Measurements from ENCODE around the gene CCDC171. TPM values are rescaled to one million over a fixed set of nuclear protein-coding genes. Genes with fewer than 3 reads are reported as not detected.

CCDC171 gene
- total RNA-seq, result 1.4 and 2.1 TPM in 2 replicates

DNA sequence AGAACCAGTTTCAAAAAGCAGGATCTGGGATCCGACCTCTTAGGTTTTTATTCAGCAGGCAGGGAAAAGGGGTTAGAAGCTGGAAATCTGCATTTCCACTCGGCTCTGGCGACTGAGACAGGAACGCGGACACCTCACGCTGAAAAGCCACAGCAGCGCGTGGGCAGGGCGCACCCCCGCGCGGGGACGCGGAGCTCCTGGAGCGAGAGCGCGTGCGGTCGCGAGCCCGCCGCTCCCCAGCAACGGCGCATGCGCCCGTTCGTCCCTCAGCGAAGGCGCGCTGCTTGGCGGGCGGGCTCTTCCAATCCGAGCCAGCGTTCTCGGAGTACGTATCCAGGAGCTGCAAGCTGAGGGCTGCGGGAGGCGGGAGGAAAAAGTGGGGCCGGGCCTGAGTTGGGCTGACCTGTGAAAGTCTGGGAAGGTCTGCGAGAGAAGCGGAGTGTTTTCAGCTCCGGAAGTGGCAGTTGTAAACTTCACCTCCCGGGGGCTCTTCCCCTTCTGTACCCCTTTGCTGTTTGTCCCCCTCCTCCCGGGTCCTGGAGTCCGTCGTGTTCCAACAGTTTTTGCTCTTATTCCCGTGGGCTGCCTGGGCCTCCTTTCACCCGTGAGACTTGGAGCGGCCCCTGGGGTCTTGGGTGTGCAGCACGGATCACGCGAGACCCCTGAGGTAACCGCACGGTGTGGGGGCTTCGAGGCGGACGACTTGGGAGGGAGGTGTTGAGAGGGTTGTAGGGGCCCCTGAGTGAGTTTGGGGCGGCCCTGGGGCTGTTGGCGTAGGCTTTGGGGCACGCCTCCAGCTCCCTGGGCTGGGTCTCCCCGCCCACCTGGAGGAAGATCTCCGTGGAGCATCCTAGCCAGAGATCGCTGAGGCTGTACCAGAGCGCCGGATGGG, at the start of gene CCDC171:
CCDC171 (plus strand) TSS at position 408 of the 892 bp plus-strand sequence. CDS start 11,046 bp downstream, outside the sequence.

GRCh38 chr9:15510789-15511575, 41.9 kb upstream of the CCDC171 start, which contains the start of gene PSIP1:
PSIP1 (minus strand) TSS chr9:15510970; CDS start chr9:15510188, 782 bp downstream.

Other genes starting within 250 kb of the CCDC171 start
- gene TTC39B, start 245.8 kb upstream of the CCDC171 start, total RNA-seq, result 14.2 and 15.9 TPM in 2 replicates
- gene SNAPC3, start 130.2 kb upstream of the CCDC171 start, total RNA-seq, result 32.6 and 32.8 TPM in 2 replicates
- 29.4 and 36.2 TPM in 2 replicates for gene PSIP1, start 42.1 kb upstream of the CCDC171 start, total RNA-seq